ENCODE data around the gene FBN1.

Gene FBN1

DNA sequence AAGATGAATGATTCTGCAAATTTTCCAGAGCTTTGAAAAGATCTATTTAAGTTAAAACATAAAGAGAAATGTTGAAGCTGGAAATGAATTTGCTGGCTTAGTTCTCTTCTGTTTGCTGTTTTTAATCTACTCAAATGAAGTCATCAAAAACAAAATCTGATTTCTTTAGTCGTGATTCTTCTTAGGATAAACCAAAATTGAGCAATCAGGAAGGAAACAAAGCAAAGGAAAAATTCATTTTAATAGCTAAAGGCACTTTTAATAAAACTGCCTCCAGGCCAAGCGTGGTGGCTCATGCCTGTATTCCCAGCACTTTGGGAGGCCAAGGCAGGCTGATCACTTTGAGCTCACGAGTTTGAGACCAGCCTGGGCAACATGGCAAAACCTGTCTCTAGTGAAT, 223.1 kb downstream of the FBN1 start:
- no peak for ATAC-seq

- ATAC-seq: no peak
These were observed 224.1 kb downstream of the FBN1 start for GRCh38 chr15:48421362-48421761.

DNA sequence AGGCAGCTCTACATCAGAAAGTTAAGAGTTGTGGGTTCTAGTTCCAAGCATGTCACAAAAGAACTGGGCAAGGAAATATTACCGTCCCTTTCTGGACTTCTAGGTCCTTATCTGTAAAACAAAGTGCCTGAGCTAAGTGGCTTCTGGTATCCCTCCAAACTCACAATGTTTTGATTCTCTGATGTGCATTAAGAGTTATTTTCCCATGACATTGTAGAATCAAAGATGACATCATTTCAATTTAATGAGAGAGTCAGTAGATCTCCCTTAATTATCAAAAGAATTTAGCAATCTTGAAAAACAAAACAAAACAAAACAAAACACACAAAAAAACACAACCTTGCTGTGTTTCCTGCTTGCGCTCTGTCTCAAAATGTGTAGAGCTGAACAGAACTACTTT, 225.6 kb downstream of the FBN1 start:
- ATAC-seq: no peak

DNA sequence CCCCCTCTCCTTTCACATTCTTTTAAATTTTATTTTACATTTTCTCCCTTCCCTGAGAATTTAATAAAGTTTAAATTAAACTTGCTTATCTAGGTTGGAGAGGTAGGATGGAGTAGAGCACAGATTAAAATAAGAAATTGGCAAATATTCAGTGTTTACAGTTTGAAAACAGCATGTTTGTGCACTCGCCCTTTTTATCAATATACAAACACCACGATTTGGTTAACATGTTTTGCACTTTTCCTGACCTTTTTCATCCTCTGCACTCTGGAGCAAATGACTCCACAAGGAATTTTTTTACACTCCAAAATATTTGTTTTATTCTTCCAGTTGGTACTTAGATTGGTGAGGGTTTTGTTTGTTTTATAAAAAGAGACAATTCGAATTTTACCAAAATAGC, 227.2 kb downstream of the FBN1 start:
- no peak for ATAC-seq

DNA sequence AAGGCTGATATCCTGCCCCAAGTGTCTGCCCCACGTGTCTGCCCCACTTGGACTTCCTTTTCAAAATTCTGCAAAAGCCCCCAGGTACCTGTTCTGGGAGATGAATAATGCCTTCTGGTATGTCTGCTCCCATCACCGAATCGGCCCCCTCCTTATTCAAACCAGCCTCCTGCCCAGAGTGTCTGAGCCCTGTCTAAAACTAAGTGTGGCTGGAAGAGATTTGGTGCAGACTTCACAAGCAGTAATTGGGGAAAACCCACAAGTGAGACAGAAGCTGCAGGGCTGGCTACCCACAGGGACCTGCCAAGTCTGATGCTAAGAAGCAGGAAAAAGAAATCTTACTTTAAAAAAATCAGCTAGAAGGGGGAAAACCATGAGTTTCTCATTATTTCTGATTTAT, 229.2 kb downstream of the FBN1 start:
- ATAC-seq: no peak

DNA sequence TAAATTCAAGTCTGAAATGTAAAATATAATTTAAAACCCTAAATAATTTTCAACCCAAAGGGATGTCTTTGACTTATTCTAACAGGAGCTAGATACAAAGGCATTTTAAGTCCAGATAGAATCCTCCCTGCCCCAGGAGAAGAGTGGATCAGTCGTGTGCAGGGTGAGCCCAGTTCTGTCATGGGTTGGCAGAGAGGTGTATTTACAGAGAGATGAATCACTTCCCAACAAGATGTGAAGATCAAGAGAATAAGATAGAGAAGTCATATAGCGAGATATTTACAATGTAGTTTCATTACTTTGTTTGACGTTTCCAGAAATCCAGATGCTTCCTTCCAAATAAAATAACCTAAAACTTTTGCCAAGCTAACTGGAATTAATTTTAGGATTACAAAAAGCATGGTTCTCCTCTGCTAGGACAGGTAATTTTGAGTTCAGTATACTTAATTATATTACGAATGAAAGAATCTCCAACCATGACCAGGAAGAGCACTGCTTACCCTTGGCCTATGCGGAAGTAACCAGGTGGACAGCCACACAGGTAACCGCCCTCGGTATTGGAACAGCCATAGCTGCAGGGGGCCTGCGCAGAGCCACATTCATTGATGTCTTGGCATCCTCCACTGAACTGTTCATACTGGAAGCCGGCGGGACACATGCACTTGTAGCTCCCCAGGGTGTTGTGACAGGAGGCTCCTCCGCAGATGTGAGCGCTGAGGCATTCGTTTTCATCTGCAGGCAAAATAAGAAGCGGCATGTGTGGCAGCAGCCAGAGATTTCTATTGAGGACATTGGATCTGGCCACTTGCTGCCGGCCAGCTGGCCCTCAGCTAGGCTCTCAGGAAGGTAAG, 230.2 kb downstream of the FBN1 start:
- ATAC-seq: no peak

DNA sequence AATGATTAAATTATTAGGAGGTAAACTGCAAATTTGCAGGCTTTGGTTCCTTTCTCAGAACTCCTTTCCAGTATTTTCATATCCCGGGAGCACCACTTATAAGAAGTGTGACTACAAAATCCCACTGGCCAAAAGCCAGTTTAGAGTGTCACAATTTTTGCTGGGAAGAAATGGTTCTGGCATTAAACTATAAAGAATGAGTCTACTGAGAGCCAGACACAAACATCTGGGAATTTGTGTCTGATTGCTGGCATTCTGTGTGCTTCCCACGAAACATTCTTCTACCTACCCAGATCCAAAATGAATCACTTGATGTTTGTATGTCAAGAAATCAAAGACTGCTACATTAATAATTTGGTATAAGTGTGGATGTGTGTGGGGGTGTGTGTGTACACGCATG, 231.5 kb downstream of the FBN1 start:
- no peak for ATAC-seq

GRCh38 chr15:48413304-48413703, 232.2 kb downstream of the FBN1 start:
- no peak for ATAC-seq

GRCh38 chr15:48411971-48412591, 233.4 kb downstream of the FBN1 start:
- ATAC-seq: no peak

GRCh38 chr15:48409623-48410022, 235.9 kb downstream of the FBN1 start:
- no peak for ATAC-seq

DNA sequence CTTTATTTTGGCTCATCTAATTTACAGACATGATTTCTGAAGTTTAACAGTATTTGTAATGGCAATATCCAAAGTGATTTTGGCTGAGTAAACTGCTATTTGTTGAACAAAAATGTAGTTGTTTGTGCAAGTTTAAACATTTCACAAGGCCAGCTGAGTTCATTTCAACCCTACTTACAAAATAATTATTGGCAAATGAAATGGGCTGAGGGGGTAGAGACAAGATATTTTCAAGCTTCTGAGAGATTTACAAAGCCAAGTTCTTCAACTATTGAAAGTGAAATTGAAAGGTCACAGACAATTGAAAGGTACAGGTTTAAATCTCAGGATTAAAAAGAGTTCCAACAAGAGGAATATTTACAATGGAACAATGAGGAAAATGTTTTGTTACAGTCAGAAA, 237.2 kb downstream of the FBN1 start:
- ATAC-seq: no peak

- ATAC-seq: no peak
These were observed 237.9 kb downstream of the FBN1 start for GRCh38 chr15:48407646-48408045.

GRCh38 chr15:48406911-48407310, 238.6 kb downstream of the FBN1 start:
- ATAC-seq: no peak

DNA sequence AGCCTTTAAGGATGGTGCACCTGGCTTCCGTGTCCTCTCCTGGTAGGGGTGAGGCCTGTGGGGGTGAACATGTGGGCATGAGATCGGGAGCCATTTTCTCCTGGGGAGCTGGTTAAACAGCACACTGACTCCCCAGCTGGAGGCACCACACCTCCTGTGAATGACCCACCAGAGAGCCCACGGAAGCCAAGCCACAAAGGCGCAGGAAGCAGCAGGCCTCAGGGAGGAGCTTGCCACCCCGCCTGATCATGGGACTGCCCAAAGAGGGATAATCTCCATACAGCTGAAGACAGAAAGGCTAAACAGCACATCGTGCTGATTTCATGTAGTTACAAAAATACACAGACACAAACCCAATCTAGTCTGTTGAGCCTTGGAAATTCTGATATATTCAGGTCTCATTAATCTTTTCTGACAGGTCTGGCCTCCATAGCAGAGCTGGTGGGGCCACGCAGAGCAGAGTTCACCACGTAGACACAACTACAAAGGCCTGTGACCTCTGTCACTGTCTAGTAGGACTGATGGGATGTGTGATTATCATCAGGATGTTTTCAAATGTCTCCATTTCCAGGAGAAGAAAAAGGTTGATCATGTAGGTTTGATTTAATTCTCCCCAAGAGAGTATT, 239.1 kb downstream of the FBN1 start:
- ATAC-seq: no peak

GRCh38 chr15:48402427-48403177, 242.9 kb downstream of the FBN1 start:
- ATAC-seq: no peak

- ATAC-seq: no peak
These were observed 245.4 kb downstream of the FBN1 start for GRCh38 chr15:48400086-48400485.

GRCh38 chr15:48397841-48398240, 247.7 kb downstream of the FBN1 start:
- no peak for ATAC-seq

- ATAC-seq: no peak
These were observed 249.5 kb downstream of the FBN1 start for GRCh38 chr15:48396020-48396419.

- no peak for ATAC-seq
These were observed 249.9 kb downstream of the FBN1 start for GRCh38 chr15:48395521-48396011.

GRCh38 chr15:48394970-48395369, 250.5 kb downstream of the FBN1 start:
- ATAC-seq: no peak

DNA sequence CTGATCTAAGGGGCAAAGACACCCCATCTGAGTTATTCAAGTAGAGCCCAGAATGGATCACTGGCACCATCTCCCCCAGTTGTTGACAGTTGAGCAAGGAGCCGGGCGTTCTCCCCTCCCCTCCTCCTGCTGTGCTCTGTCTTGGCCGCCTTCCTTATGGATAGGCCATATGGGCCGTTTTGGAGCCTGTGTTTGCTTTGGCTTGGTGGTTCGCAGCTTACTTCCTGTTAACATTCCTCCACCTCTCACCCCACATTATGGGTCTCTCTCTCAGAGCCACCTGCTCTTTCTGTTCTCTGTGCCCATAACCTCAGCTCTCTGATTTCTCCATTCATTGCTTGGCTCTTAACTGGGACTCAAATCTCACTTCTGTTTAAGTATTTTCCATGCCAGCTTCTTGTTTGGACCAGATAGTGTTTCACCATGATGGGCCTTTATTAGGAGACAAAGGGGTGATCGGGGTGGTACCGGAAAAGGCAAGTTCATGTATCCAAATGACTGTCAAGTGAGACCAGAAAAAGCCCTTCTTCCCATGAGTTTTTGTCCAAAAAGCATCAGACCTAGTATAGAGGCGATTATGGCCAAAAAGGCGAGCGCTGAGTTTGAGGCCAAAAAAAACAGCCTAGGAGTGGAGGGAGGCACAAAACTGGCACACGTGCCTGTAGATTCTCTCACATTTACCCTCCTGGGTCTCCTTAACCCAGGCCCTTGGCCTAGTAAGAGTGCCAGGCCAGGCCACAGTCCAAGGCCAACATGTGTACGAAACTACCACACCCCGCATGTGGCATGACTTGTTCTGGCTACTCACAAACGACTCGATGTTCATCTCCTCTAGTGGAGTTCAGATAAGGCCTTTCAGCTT, 251.6 kb downstream of the FBN1 start:
- ATAC-seq: no peak

DNA sequence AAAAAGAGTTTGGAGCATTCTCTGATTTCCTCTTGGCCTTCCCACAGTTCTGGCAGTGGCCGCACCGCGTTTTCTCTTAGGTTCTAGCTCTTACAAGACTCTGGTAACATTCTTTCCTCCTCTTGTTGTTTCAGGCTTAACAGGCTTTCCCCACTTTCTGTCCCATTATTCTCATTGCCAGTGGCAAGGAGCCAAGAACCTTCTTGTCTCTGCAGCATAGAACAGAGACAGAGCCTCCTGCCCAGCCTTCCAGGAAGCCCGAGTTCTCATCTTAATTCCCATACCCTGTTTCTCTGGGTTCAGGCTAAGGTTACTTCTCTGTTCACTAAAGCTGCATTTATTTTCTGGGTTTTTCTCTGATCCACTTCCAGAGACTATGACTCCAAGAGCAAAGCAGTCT, 253.2 kb downstream of the FBN1 start:
- no peak for ATAC-seq
